ENCODE data around the gene COMT. TPM values are rescaled to one million over a fixed set of nuclear protein-coding genes. Genes with fewer than 3 reads are reported as not detected.

Gene COMT
- total RNA-seq, 2 experiments from 2014 or later, result 11.3 to 11.4 TPM

DNA sequence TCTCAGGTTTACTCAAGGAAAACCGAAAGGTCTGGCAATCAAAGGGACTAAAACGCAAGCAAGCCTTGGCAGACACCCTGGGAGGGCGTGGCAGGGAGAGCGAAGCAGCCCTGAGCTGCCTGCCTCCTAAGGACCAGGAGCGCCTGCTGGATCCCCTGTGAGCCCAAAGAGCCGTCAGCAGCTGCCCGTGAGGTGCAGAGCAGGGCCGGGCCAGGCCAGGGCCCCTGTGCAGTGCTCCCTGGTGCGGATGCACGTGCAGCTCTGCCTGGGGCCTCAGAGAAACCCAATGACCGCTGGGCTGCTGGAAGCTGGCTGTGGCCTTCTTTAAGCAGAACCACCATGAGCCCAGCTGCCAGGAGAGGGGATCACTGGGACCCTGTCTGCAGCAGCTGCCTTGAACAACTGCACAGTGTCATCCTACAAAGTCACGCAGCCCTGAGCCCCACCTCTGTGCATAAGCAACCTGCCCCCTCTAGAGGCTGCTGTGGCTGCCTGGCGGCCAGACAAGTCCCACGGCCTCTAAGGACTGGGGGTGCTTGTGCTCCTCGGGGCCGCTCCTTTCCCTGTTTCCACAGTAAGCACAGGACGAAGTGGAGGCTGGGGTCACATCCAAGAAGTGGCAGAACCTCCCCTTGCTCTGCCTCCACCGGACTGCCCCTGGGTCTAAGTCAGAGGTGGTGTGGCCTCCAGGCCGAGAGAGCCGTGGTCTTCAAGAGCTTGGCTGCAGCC, 29.1 kb upstream of the COMT start:
- H3K4me3 ChIP-seq (ENCODE audit: low read length), result no peak overlapping the region
- Mint-ChIP-seq H3K27ac (no peak overlapping the region), H3K36me3 (ENCODE audit: low read depth) (peaks cover 61% of the 10 kb centered on the region), H3K4me3 (no peak overlapping the region), H3K27me3 (no peaks in the 10 kb centered on the region), H3K4me1 (ENCODE audit: low read depth) (peaks cover 14% of the 10 kb centered on the region), H3K9me3 (no peaks in the 10 kb centered on the region)
- no peak for DNase-seq
- intact Hi-C loops (cut with DNase I, micrococcal nuclease), result no loop called here
- ChIA-PET CTCF (interaction anchor here (0.6 to 4.7 kb wide), 4 partner anchors 156 to 191 kb away, joined by 4 to 69 read pairs (median 12); no protein-coding TSS in a partner anchor), POLR2A (no interaction called here)
- TF ChIP-seq, protein P1, sequence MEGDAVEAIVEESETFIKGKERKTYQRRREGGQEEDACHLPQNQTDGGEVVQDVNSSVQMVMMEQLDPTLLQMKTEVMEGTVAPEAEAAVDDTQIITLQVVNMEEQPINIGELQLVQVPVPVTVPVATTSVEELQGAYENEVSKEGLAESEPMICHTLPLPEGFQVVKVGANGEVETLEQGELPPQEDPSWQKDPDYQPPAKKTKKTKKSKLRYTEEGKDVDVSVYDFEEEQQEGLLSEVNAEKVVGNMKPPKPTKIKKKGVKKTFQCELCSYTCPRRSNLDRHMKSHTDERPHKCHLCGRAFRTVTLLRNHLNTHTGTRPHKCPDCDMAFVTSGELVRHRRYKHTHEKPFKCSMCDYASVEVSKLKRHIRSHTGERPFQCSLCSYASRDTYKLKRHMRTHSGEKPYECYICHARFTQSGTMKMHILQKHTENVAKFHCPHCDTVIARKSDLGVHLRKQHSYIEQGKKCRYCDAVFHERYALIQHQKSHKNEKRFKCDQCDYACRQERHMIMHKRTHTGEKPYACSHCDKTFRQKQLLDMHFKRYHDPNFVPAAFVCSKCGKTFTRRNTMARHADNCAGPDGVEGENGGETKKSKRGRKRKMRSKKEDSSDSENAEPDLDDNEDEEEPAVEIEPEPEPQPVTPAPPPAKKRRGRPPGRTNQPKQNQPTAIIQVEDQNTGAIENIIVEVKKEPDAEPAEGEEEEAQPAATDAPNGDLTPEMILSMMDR (IDR thresholded peaks at IDR 0.05), result no peak
- H3K4me1 ChIP-seq (ENCODE audit: insufficient read depth, low read length), result peaks cover 7% of the 10 kb centered on the region
- peaks cover 0 to 5% of the 10 kb centered on the region in 2 experiments for H3K9me3 ChIP-seq (ENCODE audit: control insufficient read depth in 1 of 2, insufficient read depth in 1 of 2, low read length in 2 of 2)
- no peak for ATAC-seq (ENCODE audit: poor library complexity)
- peaks cover 49% of the 10 kb centered on the region for H3K36me3 ChIP-seq (ENCODE audit: insufficient read depth, low read length)
- H3K27ac ChIP-seq (ENCODE audit: low read depth in 1 of 2, low read length in 2 of 2), result no peak overlapping the region
- H3K27me3 ChIP-seq (ENCODE audit: control insufficient read depth in 1 of 2, insufficient read depth in 2 of 2, low read length in 2 of 2), result no peaks in the 10 kb centered on the region

DNA sequence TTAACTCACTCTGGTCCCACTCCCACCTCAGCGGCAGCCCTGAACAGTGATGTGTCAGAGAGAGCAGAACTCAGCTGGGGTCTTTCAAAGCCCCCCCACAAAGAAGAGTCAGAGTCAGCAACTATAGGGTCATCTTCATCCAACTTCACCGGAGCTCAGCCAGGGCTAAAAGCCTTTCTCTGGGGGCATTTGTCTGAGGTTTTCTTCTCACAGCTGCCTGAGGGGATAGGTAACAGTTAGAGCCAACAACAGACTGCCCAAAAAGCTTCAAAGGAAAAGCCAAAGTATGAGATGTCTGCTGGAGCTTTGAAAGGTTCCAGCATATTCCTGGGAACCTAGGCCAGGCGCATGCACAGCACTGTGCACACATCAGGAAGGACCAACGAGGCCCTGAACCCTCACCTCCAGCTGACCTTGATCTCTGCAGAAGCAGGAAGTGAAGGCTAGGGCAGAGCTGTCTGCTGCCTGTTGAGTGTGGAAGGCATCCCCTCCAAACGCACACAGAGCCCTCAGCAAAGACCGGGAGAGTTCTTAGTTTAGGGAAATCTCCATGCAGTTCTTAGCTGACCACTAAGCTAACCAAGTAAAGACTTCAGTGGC, 28.1 kb upstream of the COMT start:
- H3K36me3 ChIP-seq (ENCODE audit: insufficient read depth, low read length), result peaks cover 55% of the 10 kb centered on the region
- Mint-ChIP-seq H3K4me3 (no peak overlapping the region), H3K27ac (no peak overlapping the region), H3K9me3 (no peaks in the 10 kb centered on the region), H3K36me3 (ENCODE audit: low read depth) (peaks cover 67% of the 10 kb centered on the region), H3K27me3 (no peaks in the 10 kb centered on the region), H3K4me1 (ENCODE audit: low read depth) (peaks cover 14% of the 10 kb centered on the region)
- peaks cover 7% of the 10 kb centered on the region for H3K4me1 ChIP-seq (ENCODE audit: insufficient read depth, low read length)
- POLR2A ChIA-PET, result interaction anchor here (1.2 kb wide), 2 partner anchors 81 to 183 kb away, joined by 3 to 4 read pairs; no protein-coding TSS in a partner anchor
- CTCF ChIA-PET, result interaction anchor here (0.6 to 4.7 kb wide), 3 partner anchors 157 to 192 kb away, joined by 4 to 69 read pairs (median 5); no protein-coding TSS in a partner anchor
- no peak overlapping the region for H3K27ac ChIP-seq (ENCODE audit: low read depth in 1 of 2, low read length in 2 of 2)
- no peak for DNase-seq
- no peak for ATAC-seq (ENCODE audit: poor library complexity)
- H3K4me3 ChIP-seq (ENCODE audit: low read length), result no peak overlapping the region
- TF ChIP-seq, protein P1 (IDR thresholded peaks at IDR 0.05), result no peak
- H3K27me3 ChIP-seq (ENCODE audit: control insufficient read depth in 1 of 2, insufficient read depth in 2 of 2, low read length in 2 of 2), result no peaks in the 10 kb centered on the region
- intact Hi-C loops (cut with DNase I, micrococcal nuclease), result no loop called here
- H3K9me3 ChIP-seq (ENCODE audit: control insufficient read depth in 1 of 2, insufficient read depth in 1 of 2, low read length in 2 of 2), result peaks cover 0 to 5% of the 10 kb centered on the region in 2 experiments

DNA sequence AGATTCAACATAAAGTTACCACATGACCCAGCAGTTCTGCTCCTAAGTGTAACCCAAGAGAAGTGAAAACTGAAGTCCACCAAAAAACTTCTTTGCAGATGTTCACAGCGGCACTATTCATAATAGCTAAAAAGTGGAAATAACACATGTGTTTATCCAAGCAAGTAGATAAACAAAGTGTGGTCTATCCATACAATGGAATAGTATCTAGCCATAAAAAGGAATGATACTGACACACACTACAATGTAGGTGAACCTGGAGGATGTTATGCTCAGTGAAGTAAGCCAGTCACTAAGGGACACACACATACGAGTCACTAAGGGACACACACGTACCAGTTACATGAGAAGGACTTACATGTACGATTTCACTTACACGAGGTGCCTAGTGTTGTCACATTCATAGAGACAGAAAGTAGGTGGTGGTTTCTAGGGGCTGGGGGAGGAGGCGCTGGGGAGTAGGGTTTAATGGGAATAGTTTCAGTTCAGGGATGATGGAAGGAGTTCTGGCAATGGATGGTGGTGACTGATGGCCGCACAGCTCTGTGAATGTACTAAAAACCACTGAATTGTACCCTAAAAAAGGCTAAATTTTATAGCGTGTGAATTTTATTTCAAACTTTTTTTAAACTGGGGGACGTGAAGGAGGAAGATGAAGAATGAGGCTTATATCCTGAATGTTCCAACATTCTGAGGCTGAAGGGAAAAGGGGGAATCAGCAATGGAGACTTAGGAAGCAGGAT, 27.2 kb upstream of the COMT start:
- POLR2A ChIA-PET, result interaction anchor here (1.2 kb wide), 2 partner anchors 82 to 184 kb away, joined by 3 to 4 read pairs; no protein-coding TSS in a partner anchor
- Histone ChIP-seq H3K4me3 (ENCODE audit: low read length) (no peak overlapping the region), H3K27me3 (ENCODE audit: control insufficient read depth in 1 of 2, insufficient read depth in 2 of 2, low read length in 2 of 2) (no peaks in the 10 kb centered on the region), H3K27ac (ENCODE audit: low read depth in 1 of 2, low read length in 2 of 2) (no peak overlapping the region), H3K4me1 (ENCODE audit: insufficient read depth, low read length) (peaks cover 7% of the 10 kb centered on the region), H3K36me3 (ENCODE audit: insufficient read depth, low read length) (peaks cover 60% of the 10 kb centered on the region), H3K9me3 (ENCODE audit: control insufficient read depth in 1 of 2, insufficient read depth in 1 of 2, low read length in 2 of 2) (peaks cover 0 to 5% of the 10 kb centered on the region in 2 experiments)
- H3K4me1 Mint-ChIP-seq (ENCODE audit: low read depth), result peaks cover 12% of the 10 kb centered on the region
- ATAC-seq (ENCODE audit: poor library complexity) (no peak), DNase-seq (no peak)
- no peak overlapping the region for H3K4me3 Mint-ChIP-seq
- intact Hi-C loops (cut with DNase I, micrococcal nuclease), result no loop called here
- TF ChIP-seq, protein P1 (IDR thresholded peaks at IDR 0.05), result no peak
- peaks cover 67% of the 10 kb centered on the region for H3K36me3 Mint-ChIP-seq (ENCODE audit: low read depth)
- no peak overlapping the region for H3K27ac Mint-ChIP-seq
- H3K27me3 Mint-ChIP-seq, result no peaks in the 10 kb centered on the region
- H3K9me3 Mint-ChIP-seq, result no peaks in the 10 kb centered on the region
- CTCF ChIA-PET, result interaction anchor here (1.7 to 4.7 kb wide), 2 partner anchors 158 to 183 kb away, joined by 5 to 69 read pairs; no protein-coding TSS in a partner anchor

All from CD4-positive, alpha-beta T cell (primary cell).